HG02981 (cell line): ENCODE measurements around the gene SHPK.

Source experiments
- ATAC-seq: cut with Tn5 transposase; IDR thresholded peaks from one replicate; pipeline ENCODE4 v1.9.1; 2021; ENCODE audit warnings: mild to moderate bottlenecking, moderate library complexity; ENCODE audit not compliant: unreplicated experiment

SHPK gene

DNA sequence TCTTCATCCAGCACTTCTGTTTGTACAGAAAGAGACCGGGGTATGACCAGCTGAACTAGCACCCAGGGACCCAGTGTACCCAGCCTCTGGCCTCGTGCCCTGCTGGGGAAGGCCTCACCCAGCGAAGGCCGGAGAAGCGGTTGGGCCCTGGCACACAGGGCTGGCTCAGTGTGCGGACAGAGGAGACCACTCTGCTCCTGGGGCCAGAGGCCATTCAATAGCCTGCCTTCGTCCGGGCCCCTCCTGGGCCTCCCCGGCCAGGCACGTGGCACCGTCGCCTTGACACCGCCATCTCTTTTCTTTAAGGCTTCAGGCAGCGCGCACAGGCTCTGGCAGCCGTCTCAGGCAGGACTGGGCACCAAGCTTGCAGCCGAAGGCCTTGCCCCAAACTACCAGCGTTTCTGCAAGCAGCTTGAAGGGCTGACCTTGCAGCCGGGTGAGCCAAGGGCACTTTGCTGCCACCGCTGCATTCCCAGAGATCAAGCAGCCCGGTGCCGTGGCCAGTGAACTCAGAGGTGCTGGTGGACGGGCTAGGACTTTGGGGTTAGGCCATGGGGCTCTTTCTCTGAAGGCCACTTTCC, 24.4 kb upstream of the SHPK start:
- no peak for ATAC-seq

- ATAC-seq: no peak
Observed at GRCh38 chr17:3659541-3660111, 23.6 kb upstream of the SHPK start.

DNA sequence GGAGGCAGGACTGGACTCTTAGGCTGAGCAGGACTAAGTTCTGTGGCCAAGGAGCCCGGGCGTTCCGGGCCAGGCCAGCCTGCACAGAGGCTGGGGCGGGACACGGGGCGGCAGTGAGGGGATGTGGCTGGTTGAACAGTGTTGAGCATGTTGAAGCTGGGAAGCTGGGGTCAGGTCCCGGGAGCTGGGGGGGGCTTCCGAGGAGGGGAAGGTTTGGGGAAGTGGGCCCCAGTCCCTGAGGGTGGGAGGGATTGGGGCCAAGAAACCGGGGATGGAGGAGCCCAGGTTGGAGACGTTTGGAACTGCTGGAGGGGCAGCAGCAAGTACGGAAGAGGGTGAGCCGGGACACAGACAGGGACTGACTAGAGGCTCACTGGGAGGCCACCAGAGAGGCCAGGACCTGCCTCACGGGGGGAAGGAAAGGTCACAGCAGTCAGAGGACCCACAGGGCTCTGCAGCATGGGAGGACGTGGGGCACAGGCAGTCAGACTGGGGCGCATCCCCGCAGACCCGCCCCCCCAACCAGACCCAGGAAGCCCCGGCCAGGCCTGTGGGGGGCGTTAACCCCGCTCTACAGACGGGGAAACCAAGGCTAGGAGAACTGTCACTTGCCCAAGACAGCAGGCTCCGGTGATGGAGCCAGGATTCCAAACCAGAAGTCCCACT, 22.9 kb upstream of the SHPK start:
- no peak for ATAC-seq

GRCh38 chr17:3657874-3658783, 22.1 kb upstream of the SHPK start:
- no peak for ATAC-seq

DNA sequence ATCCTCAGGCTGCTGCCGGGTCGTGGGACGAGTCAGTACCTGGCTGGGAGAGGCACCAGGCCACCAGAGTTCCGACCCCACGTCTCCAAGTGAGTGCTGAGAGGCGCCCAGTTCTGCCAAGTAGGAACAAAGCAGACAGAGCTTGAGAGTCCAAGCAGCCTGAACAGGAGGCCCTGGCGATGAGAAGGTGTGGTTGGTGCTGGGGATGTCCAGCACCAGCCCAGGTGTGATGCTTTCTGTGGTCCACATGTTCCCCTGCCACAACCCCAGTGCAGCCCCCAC, 21.5 kb upstream of the SHPK start:
- ATAC-seq: no peak

GRCh38 chr17:3656755-3657587, 20.9 kb upstream of the SHPK start:
- ATAC-seq: no peak

- ATAC-seq: no peak
Observed at GRCh38 chr17:3656353-3656752, 20.3 kb upstream of the SHPK start.

DNA sequence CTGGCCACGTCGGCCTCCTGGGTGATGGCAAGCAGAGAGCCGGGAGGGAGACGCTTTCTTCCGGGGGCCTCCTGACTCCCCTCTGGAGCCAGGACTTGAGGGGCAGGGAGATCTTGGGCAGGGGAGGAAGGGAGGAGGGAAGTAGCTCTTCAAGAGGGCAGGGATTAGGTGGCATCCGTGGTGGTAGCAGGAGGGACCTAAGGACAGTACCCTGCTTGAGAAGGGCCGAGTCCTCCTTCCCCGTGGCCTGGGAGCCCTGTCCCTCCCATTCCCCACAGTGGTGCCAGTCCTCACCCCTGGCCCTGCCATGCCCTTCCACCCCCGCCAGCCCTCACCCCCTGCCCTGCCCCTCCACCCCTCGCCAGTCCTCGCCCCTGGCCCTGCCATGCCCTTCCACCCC, 19.7 kb upstream of the SHPK start:
- ATAC-seq: no peak

- no peak for ATAC-seq
Observed at GRCh38 chr17:3647769-3648555, 11.9 kb upstream of the SHPK start.

GRCh38 chr17:3647251-3647650, 11.2 kb upstream of the SHPK start:
- no peak for ATAC-seq

GRCh38 chr17:3645310-3645709, 9.3 kb upstream of the SHPK start:
- ATAC-seq: no peak

GRCh38 chr17:3643889-3644349, 7.9 kb upstream of the SHPK start:
- no peak for ATAC-seq

GRCh38 chr17:3641717-3642486, 5.9 kb upstream of the SHPK start:
- ATAC-seq: no peak

GRCh38 chr17:3641014-3641413, 5.0 kb upstream of the SHPK start:
- no peak for ATAC-seq

DNA sequence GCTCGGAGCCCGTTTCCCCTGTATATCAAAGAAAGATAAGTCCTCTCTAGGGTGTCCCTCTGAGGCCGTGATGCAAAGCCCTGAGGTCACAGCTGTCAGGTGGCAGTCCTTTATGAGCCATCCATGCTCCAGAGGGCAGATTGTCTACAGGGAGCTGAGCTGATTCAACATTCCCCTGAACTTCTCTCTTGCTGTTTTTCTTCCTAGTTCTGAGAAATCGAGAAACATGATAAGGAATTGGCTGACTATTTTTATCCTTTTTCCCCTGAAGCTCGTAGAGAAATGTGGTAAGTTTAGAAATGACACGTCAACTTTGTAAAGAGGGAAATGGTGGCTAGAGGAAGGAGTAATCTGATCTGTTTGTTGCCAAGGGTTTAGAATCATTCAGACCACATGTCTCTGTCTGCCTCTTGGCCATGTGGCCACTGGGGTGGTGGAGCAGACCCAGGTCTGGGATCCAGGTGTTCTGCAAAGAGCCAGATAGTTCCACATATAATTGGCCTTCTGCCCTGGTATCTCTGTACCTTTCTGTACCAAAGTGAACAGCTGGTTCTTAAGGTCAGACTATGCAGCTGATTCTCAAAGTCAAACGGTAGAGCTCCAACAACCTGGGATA, 4.0 kb upstream of the SHPK start:
- ATAC-seq: no peak

GRCh38 chr17:3636908-3637373, 891 bp upstream of the SHPK start:
- ATAC-seq: peak; percentile 2

GRCh38 chr17:3635474-3636153, 436 bp downstream of the SHPK start:
- peak; percentile 25 for ATAC-seq

DNA sequence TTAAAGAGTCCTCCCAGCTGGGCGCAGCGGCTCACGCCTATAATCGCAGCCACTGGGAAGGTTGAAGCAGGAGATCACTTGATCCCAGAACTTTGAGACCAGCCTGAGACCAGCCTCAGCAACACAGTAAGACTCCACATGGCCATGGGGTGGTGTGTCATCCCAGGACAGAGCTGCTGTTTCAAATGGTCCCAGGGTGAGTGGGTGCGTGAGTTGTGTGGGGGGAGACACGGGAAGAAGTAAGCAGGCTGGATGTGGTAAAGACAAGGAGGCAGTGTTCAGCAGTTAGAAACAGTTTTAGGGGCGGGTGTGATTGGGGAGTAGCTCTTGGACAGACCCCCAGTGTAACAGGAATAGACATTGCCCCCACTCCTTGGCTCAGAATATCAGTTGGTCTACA, 3.8 kb downstream of the SHPK start:
- ATAC-seq: no peak
